SJSA1 (cell line): Measurements from ENCODE around the gene PROC. TPM values are rescaled to one million over a fixed set of nuclear protein-coding genes. Genes with fewer than 3 reads are reported as not detected.

Source experiments
- DNase-seq, 2 experiments: peaks; one replicate each; pipeline ENCODE4 v3.0.0-alpha.2; 2015 to 2020; ENCODE audit warnings: low spot score in 2 of 2, low read depth in 1 of 2
- H3K27ac ChIP-seq: fragments of 250-450 bp; sonication (Bioruptor Pico); 2 replicates; pipeline ENCODE4 v1.5.1; 2020; ENCODE audit warnings: mild to moderate bottlenecking, moderate library complexity
- H3K27me3 ChIP-seq: fragments of 250-450 bp; sonication (Bioruptor Pico); replicated peaks from 2 replicates; pipeline ENCODE4 v1.5.1; 2020; ENCODE audit warnings: mild to moderate bottlenecking, moderate library complexity
- H3K36me3 ChIP-seq: fragments of 250-450 bp; sonication (Bioruptor Pico); 2 replicates; pipeline ENCODE4 v1.5.1; 2020; ENCODE audit warnings: mild to moderate bottlenecking
- H3K4me1 ChIP-seq: fragments of 250-450 bp; sonication (Bioruptor Pico); replicated peaks from 2 replicates; pipeline ENCODE4 v1.6.1; 2021; ENCODE audit warnings: mild to moderate bottlenecking
- H3K4me3 ChIP-seq: fragments of 250-450 bp; sonication (Bioruptor Pico); 2 replicates; pipeline ENCODE4 v1.5.1; 2020; ENCODE audit warnings: mild to moderate bottlenecking
- H3K9me3 ChIP-seq: fragments of 250-450 bp; sonication (Bioruptor Pico); replicated peaks from 2 replicates; pipeline ENCODE4 v1.5.1; 2020; ENCODE audit warnings: mild to moderate bottlenecking
- total RNA-seq: library from RNA; depleted of rRNA; stranded (reverse); fragments of >200 nt; shearing (Covaris generic); gene quantifications from 2 replicates; pipeline ENCODE4 v1.2.3, GENCODE V29; 2014

PROC gene
- total RNA-seq, 1 experiment from 2014 or later = 0.63 TPM

GRCh38 chr2:127413782-127414637 is 4.2 kb upstream of the PROC start:
- no peaks in the 10 kb centered on the region for H3K36me3 ChIP-seq
- peak overlapping the region; percentile 51 for H3K27ac ChIP-seq
- DNase-seq = peak in 1 of 2 experiments; percentile 77
- H3K27me3 ChIP-seq = no peaks in the 10 kb centered on the region
- H3K9me3 ChIP-seq = no peaks in the 10 kb centered on the region
- H3K4me3 ChIP-seq = no peak overlapping the region
- H3K4me1 ChIP-seq = peaks cover 50% of the 10 kb centered on the region

- peak overlapping the region; percentile 51; the same call in 1 of the 2 replicates for H3K27ac ChIP-seq
- no peak overlapping the region for H3K4me3 ChIP-seq
- no peaks in the 10 kb centered on the region for H3K9me3 ChIP-seq
- H3K36me3 ChIP-seq = no peaks in the 10 kb centered on the region
- peak in 1 of 2 experiments; percentile 12 for DNase-seq
- peaks cover 49% of the 10 kb centered on the region for H3K4me1 ChIP-seq
- H3K27me3 ChIP-seq = no peaks in the 10 kb centered on the region
Measured at GRCh38 chr2:127414638-127415592, 3.3 kb upstream of the PROC start.

- Histone ChIP-seq H3K4me3 (no peak overlapping the region), H3K4me1 (peaks cover 39% of the 10 kb centered on the region), H3K27me3 (no peaks in the 10 kb centered on the region), H3K36me3 (no peaks in the 10 kb centered on the region), H3K9me3 (no peaks in the 10 kb centered on the region), H3K27ac (no peak overlapping the region)
- DNase-seq = no peak
Measured at GRCh38 chr2:127415593-127416505, 2.4 kb upstream of the PROC start.

- Histone ChIP-seq H3K9me3 (no peaks in the 10 kb centered on the region), H3K4me1 (peaks cover 32% of the 10 kb centered on the region), H3K4me3 (no peak overlapping the region), H3K36me3 (no peaks in the 10 kb centered on the region), H3K27ac (no peak overlapping the region), H3K27me3 (no peaks in the 10 kb centered on the region)
- DNase-seq = no peak
Measured at GRCh38 chr2:127416506-127417001, 1.7 kb upstream of the PROC start.

GRCh38 chr2:127417406-127417805 is 821 bp upstream of the PROC start:
- no peak overlapping the region for H3K4me3 ChIP-seq
- H3K9me3 ChIP-seq = no peaks in the 10 kb centered on the region
- no peaks in the 10 kb centered on the region for H3K27me3 ChIP-seq
- no peak overlapping the region for H3K27ac ChIP-seq
- H3K4me1 ChIP-seq = peaks cover 24% of the 10 kb centered on the region
- no peak for DNase-seq
- H3K36me3 ChIP-seq = no peaks in the 10 kb centered on the region

- H3K4me1 ChIP-seq = peaks cover 19% of the 10 kb centered on the region
- no peak overlapping the region for H3K4me3 ChIP-seq
- H3K27me3 ChIP-seq = peaks cover 4% of the 10 kb centered on the region
- H3K9me3 ChIP-seq = no peaks in the 10 kb centered on the region
- no peak for DNase-seq
- no peaks in the 10 kb centered on the region for H3K36me3 ChIP-seq
- H3K27ac ChIP-seq = no peak overlapping the region
Measured at GRCh38 chr2:127419112-127419430, 844 bp downstream of the PROC start.

- no peaks in the 10 kb centered on the region for H3K36me3 ChIP-seq
Measured at GRCh38 chr2:127419448-127420038, 1.3 kb downstream of the PROC start.

GRCh38 chr2:127420039-127420864 is 2.0 kb downstream of the PROC start:
- peaks cover 13% of the 10 kb centered on the region for H3K4me1 ChIP-seq
- no peak overlapping the region for H3K4me3 ChIP-seq
- no peak overlapping the region for H3K27ac ChIP-seq
- H3K36me3 ChIP-seq = no peaks in the 10 kb centered on the region
- H3K9me3 ChIP-seq = no peaks in the 10 kb centered on the region
- no peak for DNase-seq
- H3K27me3 ChIP-seq = peaks cover 4% of the 10 kb centered on the region

More at GRCh38 chr2:127419448-127420038, 1.3 kb downstream of the PROC start:
- Histone ChIP-seq H3K9me3 (no peaks in the 10 kb centered on the region), H3K4me3 (no peak overlapping the region), H3K27me3 (peaks cover 4% of the 10 kb centered on the region), H3K27ac (no peak overlapping the region), H3K4me1 (peaks cover 14% of the 10 kb centered on the region)
- DNase-seq = no peak

GRCh38 chr2:127421116-127421800 is 3.0 kb downstream of the PROC start:
- Histone ChIP-seq H3K27me3 (peaks cover 4% of the 10 kb centered on the region), H3K4me1 (peaks cover 15% of the 10 kb centered on the region), H3K27ac (no peak overlapping the region), H3K4me3 (no peak overlapping the region), H3K36me3 (no peaks in the 10 kb centered on the region), H3K9me3 (no peaks in the 10 kb centered on the region)
- no peak for DNase-seq

- no peaks in the 10 kb centered on the region for H3K9me3 ChIP-seq
- H3K4me3 ChIP-seq = no peak overlapping the region
- peaks cover 15% of the 10 kb centered on the region for H3K4me1 ChIP-seq
- H3K27ac ChIP-seq = no peak overlapping the region
- no peak for DNase-seq
- H3K36me3 ChIP-seq = no peaks in the 10 kb centered on the region
- peaks cover 4% of the 10 kb centered on the region for H3K27me3 ChIP-seq
Measured at GRCh38 chr2:127421871-127422558, 3.8 kb downstream of the PROC start.
